DOHH2 (cell line): Measurements from ENCODE around the gene MCC.

Source experiments
- H3F3A ChIP-seq: fragments of 200-600 bp; sonication (generic), shearing (Covaris generic); 2 replicates; pipeline ENCODE4 v1.6.0; 2016; ENCODE audit warnings: antibody characterized with exemption, mild to moderate bottlenecking; ENCODE audit not compliant: control insufficient read depth, insufficient read depth
- H3K27ac ChIP-seq: fragments of 200-600 bp; sonication (generic); 2 replicates; pipeline ENCODE4 v1.5.1; 2014; ENCODE audit warnings: low read depth, mild to moderate bottlenecking, low read length, moderate library complexity
- H3K27me3 ChIP-seq: fragments of 200-600 bp; sonication (generic); 2 replicates; pipeline ENCODE4 v1.6.1; 2014; ENCODE audit warnings: mild to moderate bottlenecking, low read length, mixed read lengths; ENCODE audit not compliant: control insufficient read depth
- H3K36me3 ChIP-seq: fragments of 200-600 bp; sonication (generic); 2 replicates; pipeline ENCODE4 v1.6.1; 2014; ENCODE audit warnings: mild to moderate bottlenecking, low read length, moderate library complexity, mixed read lengths; ENCODE audit not compliant: control insufficient read depth
- H3K4me1 ChIP-seq: fragments of 200-600 bp; sonication (generic); 2 replicates; pipeline ENCODE4 v1.6.1; 2014; ENCODE audit warnings: mild to moderate bottlenecking, low read length, mixed read lengths; ENCODE audit not compliant: control insufficient read depth
- H3K4me2 ChIP-seq: fragments of 200-600 bp; sonication (generic); 2 replicates; pipeline ENCODE4 v1.6.0; 2014; ENCODE audit warnings: mild to moderate bottlenecking, low read length, moderate library complexity
- H3K4me3 ChIP-seq: fragments of 200-600 bp; sonication (generic); 2 replicates; pipeline ENCODE4 v1.5.1; 2014; ENCODE audit warnings: mild to moderate bottlenecking, low read length, mixed read lengths
- H3K79me2 ChIP-seq: fragments of 200-600 bp; sonication (generic); 2 replicates; pipeline ENCODE4 v1.6.1; 2014; ENCODE audit warnings: mild to moderate bottlenecking, low read length, mixed read lengths; ENCODE audit not compliant: control insufficient read depth
- H3K9me2 ChIP-seq: fragments of 200-600 bp; sonication (generic); replicated peaks from 2 replicates; pipeline ENCODE4 v1.6.1; 2014; ENCODE audit warnings: mild to moderate bottlenecking, low read length, mixed read lengths; ENCODE audit not compliant: control insufficient read depth
- H3K9me3 ChIP-seq: fragments of 200-600 bp; sonication (generic); 2 replicates; pipeline ENCODE4 v1.6.1; 2014; ENCODE audit warnings: antibody characterized with exemption, low read length, mixed read lengths; ENCODE audit not compliant: control insufficient read depth, insufficient read depth
- H4K20me1 ChIP-seq: fragments of 200-600 bp; sonication (generic); 2 replicates; pipeline ENCODE4 v1.6.0; 2014; ENCODE audit warnings: low read depth, mild to moderate bottlenecking, antibody characterized with exemption, low read length, moderate library complexity; ENCODE audit not compliant: control insufficient read depth, insufficient read depth
- CTCF ChIP-seq: fragments of 200-600 bp; sonication (generic); IDR thresholded peaks from one replicate; pipeline ENCODE4 v1.5.1; 2014; ENCODE audit warnings: antibody characterized with exemption, mild to moderate bottlenecking, low read depth, low read length; ENCODE audit not compliant: poor library complexity, severe bottlenecking
- EZH2phosphoT487 ChIP-seq: fragments of 200-600 bp; sonication (generic); IDR thresholded peaks from 2 replicates; pipeline ENCODE4 v1.6.1; 2017; ENCODE audit warnings: borderline replicate concordance, mild to moderate bottlenecking, antibody characterized with exemption, low read length, moderate library complexity, mixed read lengths

Gene MCC

DNA sequence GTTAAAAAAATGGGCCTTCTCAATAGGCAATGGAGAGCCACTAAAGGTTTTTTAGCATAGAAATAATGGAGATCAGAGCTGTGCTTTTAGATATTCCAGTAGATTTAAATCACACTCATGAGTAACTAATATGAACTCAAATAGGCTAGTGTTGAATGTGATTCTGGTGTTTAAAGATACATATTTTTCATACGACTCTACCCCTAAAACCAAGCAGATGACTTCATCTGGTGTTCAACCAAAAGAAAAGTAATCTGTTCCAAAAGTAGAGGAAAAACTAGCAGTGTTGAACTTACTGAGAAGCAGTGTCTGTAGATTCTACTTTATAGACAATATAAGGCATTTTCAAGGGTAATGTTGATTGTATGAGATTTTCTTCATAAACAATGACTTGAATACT, 191.6 kb downstream of the MCC start:
- no peak overlapping the region for H3K4me3 ChIP-seq
- no peaks in the 10 kb centered on the region for H3F3A ChIP-seq
- H3K27me3 ChIP-seq, result peaks cover 43% of the 10 kb centered on the region
- no peaks in the 10 kb centered on the region for H3K9me2 ChIP-seq
- TF ChIP-seq EZH2phosphoT487 (no peak), CTCF (no peak)
- H3K9me3 ChIP-seq, result no peaks in the 10 kb centered on the region
- H3K27ac ChIP-seq, result no peak overlapping the region
- H4K20me1 ChIP-seq, result no peaks in the 10 kb centered on the region
- no peaks in the 10 kb centered on the region for H3K36me3 ChIP-seq
- H3K79me2 ChIP-seq, result no peaks in the 10 kb centered on the region
- no peak overlapping the region for H3K4me2 ChIP-seq
- H3K4me1 ChIP-seq, result peaks cover 22% of the 10 kb centered on the region

DNA sequence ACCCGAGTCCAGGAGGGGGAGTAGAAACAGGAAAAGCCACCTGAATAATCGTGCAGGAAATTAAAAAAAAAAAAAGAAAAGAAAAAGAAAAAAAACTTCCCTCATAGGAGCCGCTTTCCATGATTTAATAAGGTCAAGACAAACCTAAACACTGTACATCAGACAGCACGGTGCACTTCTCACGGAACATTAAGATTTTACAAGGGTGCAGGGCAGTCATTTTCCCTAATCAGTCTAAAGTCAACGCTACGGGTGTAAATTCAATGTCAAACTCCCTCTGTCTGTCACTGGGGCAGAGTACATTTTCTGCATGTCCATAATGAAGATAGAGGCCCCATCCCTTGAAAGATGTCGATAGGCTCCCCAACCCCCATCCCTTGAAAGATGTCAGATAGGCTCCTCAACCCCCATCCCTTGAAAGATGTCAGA, 193.1 kb downstream of the MCC start:
- peak overlapping the region; percentile 74 for H3K4me3 ChIP-seq
- TF ChIP-seq EZH2phosphoT487 (peak; percentile 38; the same call in 1 of the 2 replicates), CTCF (no peak)

DNA sequence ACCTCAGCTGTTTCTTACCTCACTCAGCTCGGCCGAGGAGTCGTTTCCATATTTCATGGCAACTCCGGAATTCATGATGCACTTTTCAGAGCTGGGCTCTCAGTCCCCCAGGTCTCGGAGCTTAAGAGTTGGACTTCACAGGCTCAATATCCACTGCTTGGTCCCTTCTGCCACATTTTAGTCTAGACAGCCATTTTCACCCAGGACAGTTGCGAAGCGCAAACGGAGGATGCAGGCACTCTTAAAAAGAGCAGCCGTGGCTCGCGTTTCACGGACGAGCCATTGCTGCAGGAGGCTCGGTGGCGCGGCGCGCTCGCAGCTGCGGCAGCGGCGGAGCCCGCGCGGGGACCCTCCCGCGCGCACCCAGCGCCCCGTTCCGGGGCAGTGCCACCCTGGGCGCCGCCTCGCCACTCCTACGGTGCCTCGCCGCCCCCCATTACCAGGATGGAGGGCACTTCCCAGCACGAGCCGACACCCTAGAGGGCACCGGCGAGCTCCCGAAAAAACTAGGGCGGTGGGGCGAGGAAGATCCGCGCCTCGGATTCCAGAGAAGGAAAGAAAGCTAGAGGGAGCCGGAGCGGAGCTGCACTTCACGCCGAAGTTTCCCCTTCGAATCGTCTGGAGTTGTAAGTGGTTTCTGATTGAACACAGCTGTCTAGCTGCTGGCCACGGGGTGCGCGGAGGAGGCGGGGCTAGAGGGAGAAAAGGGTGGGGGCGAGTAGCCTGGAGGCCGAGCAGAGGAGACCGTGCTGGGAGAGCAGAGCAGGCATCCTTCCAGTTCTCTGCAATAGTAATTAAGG, 193.7 kb downstream of the MCC start:
- no peak overlapping the region for H3K27ac ChIP-seq
- no peaks in the 10 kb centered on the region for H3K9me2 ChIP-seq
- H3K36me3 ChIP-seq, result no peaks in the 10 kb centered on the region
- peak overlapping the region; percentile 76 for H3K4me2 ChIP-seq
- no peaks in the 10 kb centered on the region for H3F3A ChIP-seq
- H3K4me1 ChIP-seq, result peaks cover 22% of the 10 kb centered on the region
- TF ChIP-seq EZH2phosphoT487, result no peak
- peak; percentile 19 for TF ChIP-seq CTCF
- H3K4me3 ChIP-seq, result peak overlapping the region; percentile 74
- no peaks in the 10 kb centered on the region for H3K9me3 ChIP-seq
- H3K79me2 ChIP-seq, result no peaks in the 10 kb centered on the region
- H3K27me3 ChIP-seq, result peaks cover 54% of the 10 kb centered on the region
- H4K20me1 ChIP-seq, result no peaks in the 10 kb centered on the region

More for the DNA sequence above, 193.1 kb downstream of the MCC start:
- no peaks in the 10 kb centered on the region for H3K9me2 ChIP-seq
- H3K27ac ChIP-seq, result no peak overlapping the region
- no peaks in the 10 kb centered on the region for H4K20me1 ChIP-seq
- peak overlapping the region; percentile 76 for H3K4me2 ChIP-seq
- H3K79me2 ChIP-seq, result no peaks in the 10 kb centered on the region
- peaks cover 50% of the 10 kb centered on the region for H3K27me3 ChIP-seq
- no peaks in the 10 kb centered on the region for H3K36me3 ChIP-seq
- peaks cover 22% of the 10 kb centered on the region for H3K4me1 ChIP-seq
- no peaks in the 10 kb centered on the region for H3F3A ChIP-seq
- no peaks in the 10 kb centered on the region for H3K9me3 ChIP-seq
